Neural progenitor cell (in vitro differentiated cells): ENCODE data around the gene GRM8.
"Not testable (repeated sequence)": the region's sequence is repeated elsewhere in the genome, so short reads cannot be mapped to it uniquely, and the experiment has no call there.

Source experiments
- CTCF ChIP-seq: fragments of 200-600 bp; sonication (generic); IDR thresholded peaks from 2 replicates; pipeline ENCODE4 v1.5.1; 2017; ENCODE audit warnings: antibody characterized with exemption, mild to moderate bottlenecking
- EZH2phosphoT487 ChIP-seq: fragments of 200-600 bp; sonication (generic); IDR thresholded peaks from 2 replicates; pipeline ENCODE4 v1.6.1; 2017; ENCODE audit warnings: antibody characterized with exemption

GRCh38 chr7:126901041-126901765, 351.5 kb downstream of the GRM8 start:
- TF ChIP-seq EZH2phosphoT487, CTCF: not testable (repeated sequence)
